ENCODE measurements around the gene CAPRIN2. TPM values are rescaled to one million over a fixed set of nuclear protein-coding genes. Genes with fewer than 3 reads are reported as not detected.
A peak's percentile ranks its signal among the peaks of the same experiment; 100 is the strongest.

CAPRIN2 gene
- total RNA-seq, 1 donor from 2014 or later: 23.7 TPM

DNA sequence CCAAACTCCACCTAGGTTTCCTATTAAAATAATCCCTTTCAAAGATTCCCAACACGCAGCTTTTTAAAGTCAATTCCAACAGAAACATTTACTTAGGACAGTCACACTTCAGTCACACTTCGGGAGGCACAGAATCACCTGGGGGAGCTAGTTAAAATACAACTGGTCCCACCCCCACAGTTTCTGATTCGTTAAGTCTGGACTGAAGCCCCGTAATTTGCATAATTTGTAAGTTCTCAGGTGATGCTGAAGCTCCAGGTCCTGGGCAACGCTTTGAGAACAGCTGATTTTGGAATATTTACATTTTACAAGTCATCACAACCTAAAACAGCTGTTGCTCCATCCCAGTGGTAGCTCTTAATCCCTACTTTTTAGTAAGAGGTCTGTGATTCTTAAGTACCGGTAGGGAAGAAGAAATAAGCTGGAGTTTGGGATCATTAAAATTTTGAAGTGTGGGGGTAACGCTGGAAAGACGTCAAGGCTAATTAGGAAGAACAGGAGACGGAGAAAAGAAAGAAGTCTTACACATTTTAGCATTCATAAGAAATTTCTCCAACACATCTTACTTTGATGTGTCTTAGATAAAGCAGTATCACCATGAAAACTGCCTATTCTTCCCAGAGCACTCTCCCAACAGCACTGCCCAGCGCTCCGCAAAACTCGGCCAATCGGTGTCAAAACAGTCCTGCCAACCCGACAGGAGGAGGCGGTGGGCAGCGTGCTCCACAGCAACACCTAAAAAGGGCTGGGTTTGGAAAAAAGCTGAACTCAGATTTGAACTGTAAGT is 60.1 kb downstream of the CAPRIN2 start:
- Mint-ChIP-seq H3K27me3 (ENCODE audit: low read depth) (no peaks in the 10 kb centered on the region), H3K9me3 (ENCODE audit: low read depth) (no peaks in the 10 kb centered on the region), H3K27ac (ENCODE audit: unreplicated experiment) (peak overlapping the region; percentile 81), H3K36me3 (ENCODE audit: low read depth) (no peaks in the 10 kb centered on the region), H3K4me1 (ENCODE audit: low read depth) (peaks cover 45% of the 10 kb centered on the region), H3K4me3 (ENCODE audit: unreplicated experiment) (peak overlapping the region; percentile 91)
- TF ChIP-seq, protein P1, sequence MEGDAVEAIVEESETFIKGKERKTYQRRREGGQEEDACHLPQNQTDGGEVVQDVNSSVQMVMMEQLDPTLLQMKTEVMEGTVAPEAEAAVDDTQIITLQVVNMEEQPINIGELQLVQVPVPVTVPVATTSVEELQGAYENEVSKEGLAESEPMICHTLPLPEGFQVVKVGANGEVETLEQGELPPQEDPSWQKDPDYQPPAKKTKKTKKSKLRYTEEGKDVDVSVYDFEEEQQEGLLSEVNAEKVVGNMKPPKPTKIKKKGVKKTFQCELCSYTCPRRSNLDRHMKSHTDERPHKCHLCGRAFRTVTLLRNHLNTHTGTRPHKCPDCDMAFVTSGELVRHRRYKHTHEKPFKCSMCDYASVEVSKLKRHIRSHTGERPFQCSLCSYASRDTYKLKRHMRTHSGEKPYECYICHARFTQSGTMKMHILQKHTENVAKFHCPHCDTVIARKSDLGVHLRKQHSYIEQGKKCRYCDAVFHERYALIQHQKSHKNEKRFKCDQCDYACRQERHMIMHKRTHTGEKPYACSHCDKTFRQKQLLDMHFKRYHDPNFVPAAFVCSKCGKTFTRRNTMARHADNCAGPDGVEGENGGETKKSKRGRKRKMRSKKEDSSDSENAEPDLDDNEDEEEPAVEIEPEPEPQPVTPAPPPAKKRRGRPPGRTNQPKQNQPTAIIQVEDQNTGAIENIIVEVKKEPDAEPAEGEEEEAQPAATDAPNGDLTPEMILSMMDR (IDR thresholded peaks at IDR 0.05): no peak
- DNase-seq (ENCODE audit: low spot score): no peak

DNA sequence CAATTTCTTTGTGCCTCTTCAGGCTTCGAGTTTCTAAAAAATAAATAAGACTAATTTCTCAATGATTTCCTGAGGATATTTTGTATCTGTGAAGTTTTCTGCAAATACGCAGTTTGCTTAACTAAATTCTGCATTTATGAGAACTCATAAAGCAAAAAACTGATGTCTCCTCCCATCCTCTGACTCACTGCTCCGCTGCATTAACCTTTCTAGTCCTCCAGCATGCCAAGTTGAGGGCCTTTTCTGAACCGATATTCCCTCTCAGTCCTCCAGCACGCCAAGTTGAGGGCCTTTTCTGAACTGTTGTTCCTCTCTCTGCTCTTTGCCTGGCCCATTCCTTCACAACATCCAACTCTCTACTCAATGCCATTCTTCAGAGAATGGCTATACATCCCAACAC is 62.3 kb downstream of the CAPRIN2 start:
- Mint-ChIP-seq H3K9me3 (ENCODE audit: low read depth) (no peaks in the 10 kb centered on the region), H3K4me3 (ENCODE audit: unreplicated experiment) (no peak overlapping the region), H3K36me3 (ENCODE audit: low read depth) (no peaks in the 10 kb centered on the region), H3K27me3 (ENCODE audit: low read depth) (no peaks in the 10 kb centered on the region), H3K27ac (ENCODE audit: unreplicated experiment) (peak overlapping the region; percentile 70), H3K4me1 (ENCODE audit: low read depth) (peaks cover 45% of the 10 kb centered on the region)
- TF ChIP-seq, protein P1 (IDR thresholded peaks at IDR 0.05): no peak
- DNase-seq (ENCODE audit: low spot score): no peak

DNA sequence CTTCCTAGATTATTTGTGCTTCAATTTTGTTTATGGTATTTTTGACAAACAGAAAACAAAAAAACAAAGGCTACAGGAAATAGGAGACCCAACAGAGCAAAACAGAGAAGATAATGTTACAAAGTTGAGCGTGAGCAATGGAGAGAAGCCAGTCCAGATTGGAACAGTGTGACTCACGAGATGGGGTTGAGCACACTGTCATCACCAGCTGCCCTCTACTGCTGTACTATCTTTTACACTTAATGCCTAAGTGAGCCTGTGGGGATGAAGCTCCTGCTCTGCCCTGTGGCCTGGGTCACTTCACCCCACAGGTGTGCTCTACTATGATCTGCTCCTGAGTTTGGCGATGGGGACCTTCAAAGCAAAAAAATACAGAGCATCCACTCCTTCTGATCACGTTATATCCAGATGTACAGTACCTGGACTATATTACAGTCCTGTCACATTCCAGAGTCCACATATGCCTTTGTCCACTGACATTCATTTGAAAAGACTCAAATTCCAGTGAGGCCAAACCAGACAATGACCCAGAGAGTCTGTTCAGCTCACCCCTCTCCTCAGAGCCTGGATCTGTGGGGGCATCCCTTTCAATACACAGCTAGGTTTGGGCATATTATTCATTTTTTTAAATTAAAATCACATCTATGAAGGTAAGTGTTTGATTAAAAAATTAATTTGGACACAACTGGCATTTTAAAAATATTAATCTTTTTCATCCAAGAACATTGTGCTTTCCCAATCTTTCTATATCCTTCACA is 63.5 kb downstream of the CAPRIN2 start:
- Mint-ChIP-seq H3K4me3 (ENCODE audit: unreplicated experiment) (no peak overlapping the region), H3K27me3 (ENCODE audit: low read depth) (no peaks in the 10 kb centered on the region), H3K4me1 (ENCODE audit: low read depth) (peaks cover 43% of the 10 kb centered on the region), H3K36me3 (ENCODE audit: low read depth) (no peaks in the 10 kb centered on the region), H3K9me3 (ENCODE audit: low read depth) (no peaks in the 10 kb centered on the region), H3K27ac (ENCODE audit: unreplicated experiment) (peak overlapping the region; percentile 84)
- no peak for DNase-seq (ENCODE audit: low spot score)
- TF ChIP-seq, protein P1 (IDR thresholded peaks at IDR 0.05): no peak

DNA sequence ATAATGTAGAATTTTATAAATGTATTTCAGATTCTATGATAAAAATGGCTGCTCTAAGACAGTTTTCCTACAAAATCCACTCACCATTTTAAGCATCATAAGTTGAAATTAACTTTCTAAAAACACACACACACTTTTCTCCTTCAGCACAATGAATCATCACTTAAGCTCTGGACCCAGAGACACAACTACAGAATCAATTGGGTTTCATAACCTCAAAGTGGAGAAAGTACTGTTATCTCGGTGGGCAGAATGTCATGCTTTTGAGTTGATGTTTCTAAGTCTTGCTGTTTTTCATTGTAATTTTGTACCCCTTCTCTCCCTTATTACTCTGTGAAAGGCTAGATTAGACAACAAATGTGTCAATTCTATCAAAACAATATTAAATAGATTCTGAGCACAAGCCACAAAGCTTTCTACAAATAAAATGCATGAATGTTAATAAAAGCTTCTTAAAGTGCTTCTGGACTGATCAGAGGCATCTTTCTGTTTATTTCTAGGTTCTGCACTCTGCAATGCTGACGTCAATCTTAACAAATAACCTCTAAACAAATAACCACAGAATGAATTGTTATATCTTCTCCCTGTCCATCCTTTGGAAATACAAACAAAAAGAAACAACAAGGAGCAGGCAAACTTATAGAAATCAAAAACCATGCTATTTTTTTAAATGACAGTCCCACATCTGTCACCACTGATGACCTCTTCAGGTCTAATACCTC is 67.3 kb downstream of the CAPRIN2 start:
- no peak for DNase-seq (ENCODE audit: low spot score)
- no peaks in the 10 kb centered on the region for H3K27me3 Mint-ChIP-seq (ENCODE audit: low read depth)
- TF ChIP-seq, protein P1 (IDR thresholded peaks at IDR 0.05): no peak
- no peak overlapping the region for H3K27ac Mint-ChIP-seq (ENCODE audit: unreplicated experiment)
- no peaks in the 10 kb centered on the region for H3K9me3 Mint-ChIP-seq (ENCODE audit: low read depth)
- H3K36me3 Mint-ChIP-seq (ENCODE audit: low read depth): peaks cover 4% of the 10 kb centered on the region
- H3K4me1 Mint-ChIP-seq (ENCODE audit: low read depth): peaks cover 16% of the 10 kb centered on the region
- no peak overlapping the region for H3K4me3 Mint-ChIP-seq (ENCODE audit: unreplicated experiment)

DNA sequence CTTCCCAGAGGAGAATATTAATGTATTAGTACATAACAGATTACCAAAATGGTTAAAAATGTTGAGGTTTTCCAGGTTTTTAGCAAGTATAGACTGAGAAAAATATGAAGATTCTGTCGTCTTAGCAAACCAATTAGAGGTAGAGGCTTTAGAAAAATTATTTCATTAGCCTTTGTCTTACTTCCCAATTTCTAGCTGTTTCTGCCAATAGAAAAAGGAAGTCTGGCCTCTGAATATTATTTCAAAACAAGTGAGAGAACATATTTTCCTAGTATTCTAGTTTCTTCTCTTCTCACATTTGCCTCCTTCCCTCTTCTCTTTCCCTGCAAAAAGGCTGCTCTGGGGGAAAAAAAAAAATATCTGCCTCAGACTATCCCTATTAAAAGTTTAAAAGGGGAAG is 75.5 kb downstream of the CAPRIN2 start:
- no peak overlapping the region for H3K27ac Mint-ChIP-seq (ENCODE audit: unreplicated experiment)
- H3K9me3 Mint-ChIP-seq (ENCODE audit: low read depth): no peaks in the 10 kb centered on the region
- TF ChIP-seq, protein P1 (IDR thresholded peaks at IDR 0.05): no peak
- H3K4me1 Mint-ChIP-seq (ENCODE audit: low read depth): no peaks in the 10 kb centered on the region
- peaks cover 16% of the 10 kb centered on the region for H3K36me3 Mint-ChIP-seq (ENCODE audit: low read depth)
- DNase-seq (ENCODE audit: low spot score): no peak
- H3K4me3 Mint-ChIP-seq (ENCODE audit: unreplicated experiment): no peak overlapping the region
- no peaks in the 10 kb centered on the region for H3K27me3 Mint-ChIP-seq (ENCODE audit: low read depth)
